ENCODE results near the gene CEP128.
"Not testable (repeated sequence)": the region's sequence is repeated elsewhere in the genome, so short reads cannot be mapped to it uniquely, and the experiment has no call there.

The CEP128 gene

DNA sequence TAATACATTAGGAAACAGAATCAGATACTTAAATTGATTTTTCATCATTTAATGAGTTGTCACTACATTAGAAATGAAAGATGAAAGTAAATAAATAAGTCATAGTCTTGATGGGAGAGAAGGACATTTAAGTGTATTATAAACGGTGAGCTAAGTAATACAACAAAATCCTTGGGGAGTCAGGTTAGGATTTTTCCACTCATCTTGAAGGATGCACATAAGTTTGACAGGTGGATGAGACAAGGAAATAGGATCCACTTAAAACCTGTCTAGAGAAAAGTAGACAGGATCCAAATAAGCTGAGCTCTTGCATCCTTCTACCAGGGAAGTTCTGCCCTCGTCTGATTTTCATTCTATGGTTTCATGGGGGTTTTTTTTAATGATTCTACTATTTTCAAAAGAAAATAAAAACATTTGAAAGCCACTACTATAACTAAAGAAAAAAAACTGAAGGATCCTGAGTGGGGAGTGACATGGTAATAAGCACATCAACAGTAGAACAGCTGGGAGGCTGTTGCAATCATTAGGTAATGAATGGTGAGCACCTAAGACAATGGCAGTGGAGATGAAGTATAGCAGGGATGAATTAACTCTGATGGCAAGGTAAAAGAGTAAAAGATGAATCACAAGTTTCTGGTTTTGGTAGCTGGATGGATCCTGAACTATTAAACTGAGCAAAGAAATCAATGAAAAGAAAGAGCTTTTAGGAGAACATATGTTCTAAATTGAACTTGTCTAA is 17.0 kb downstream of the CEP128 start:
- DNase-seq: no peak
- Histone ChIP-seq H3K36me3 (ENCODE audit: insufficient read depth, low read length) (peaks cover 50% of the 10 kb centered on the region), H3K79me2 (ENCODE audit: insufficient read depth, low read length) (peaks cover 96% of the 10 kb centered on the region), H3K4me1 (ENCODE audit: insufficient read depth, low read length) (peaks cover 28% of the 10 kb centered on the region), H3K4me3 (ENCODE audit: low read depth in 1 of 2, low read length in 2 of 2) (no peak overlapping the region), H4K20me1 (ENCODE audit: insufficient read depth, low read length) (peaks cover 18% of the 10 kb centered on the region), H3K27ac (ENCODE audit: low read length) (no peak overlapping the region), H2AFZ (ENCODE audit: low read depth, low read length) (no peak overlapping the region), H3K9ac (ENCODE audit: low read depth, low read length) (no peak overlapping the region), H3K9me3 (ENCODE audit: insufficient read depth, low read length, severe bottlenecking) (no peaks in the 10 kb centered on the region), H3K27me3 (ENCODE audit: insufficient read depth, low read length, poor library complexity) (no peaks in the 10 kb centered on the region), H3K4me2 (ENCODE audit: insufficient read depth, low read length) (no peak overlapping the region)
- TF ChIP-seq, protein P1, sequence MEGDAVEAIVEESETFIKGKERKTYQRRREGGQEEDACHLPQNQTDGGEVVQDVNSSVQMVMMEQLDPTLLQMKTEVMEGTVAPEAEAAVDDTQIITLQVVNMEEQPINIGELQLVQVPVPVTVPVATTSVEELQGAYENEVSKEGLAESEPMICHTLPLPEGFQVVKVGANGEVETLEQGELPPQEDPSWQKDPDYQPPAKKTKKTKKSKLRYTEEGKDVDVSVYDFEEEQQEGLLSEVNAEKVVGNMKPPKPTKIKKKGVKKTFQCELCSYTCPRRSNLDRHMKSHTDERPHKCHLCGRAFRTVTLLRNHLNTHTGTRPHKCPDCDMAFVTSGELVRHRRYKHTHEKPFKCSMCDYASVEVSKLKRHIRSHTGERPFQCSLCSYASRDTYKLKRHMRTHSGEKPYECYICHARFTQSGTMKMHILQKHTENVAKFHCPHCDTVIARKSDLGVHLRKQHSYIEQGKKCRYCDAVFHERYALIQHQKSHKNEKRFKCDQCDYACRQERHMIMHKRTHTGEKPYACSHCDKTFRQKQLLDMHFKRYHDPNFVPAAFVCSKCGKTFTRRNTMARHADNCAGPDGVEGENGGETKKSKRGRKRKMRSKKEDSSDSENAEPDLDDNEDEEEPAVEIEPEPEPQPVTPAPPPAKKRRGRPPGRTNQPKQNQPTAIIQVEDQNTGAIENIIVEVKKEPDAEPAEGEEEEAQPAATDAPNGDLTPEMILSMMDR (IDR thresholded peaks at IDR 0.05; ENCODE audit: borderline replicate concordance, extremely low read depth, low read length, poor library complexity, severe bottlenecking): no peak
- no peak for TF ChIP-seq EZH2 (IDR thresholded peaks at IDR 0.05; ENCODE audit: borderline replicate concordance, low read depth, low read length, severe bottlenecking)
- ATAC-seq (ENCODE audit: insufficient read depth, low read depth): no peak

DNA sequence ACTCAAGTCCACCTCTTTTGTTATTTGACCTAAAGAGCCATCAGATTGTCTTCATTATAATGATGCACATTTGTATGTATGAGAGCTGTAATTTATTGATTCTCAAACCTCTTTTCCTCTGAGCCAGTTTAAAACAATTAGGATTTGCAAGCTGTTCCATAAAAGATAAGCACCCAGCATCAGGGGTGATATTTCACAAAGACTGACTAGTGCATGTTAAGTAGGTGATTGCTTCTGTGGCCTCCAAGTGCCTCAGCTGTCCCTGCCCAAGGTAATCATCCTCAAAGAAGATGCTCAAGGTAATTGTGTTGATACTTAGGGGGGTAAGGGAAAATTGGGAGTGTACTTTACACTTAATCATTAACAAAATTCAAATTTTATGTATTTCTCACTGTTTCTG is 18.2 kb downstream of the CEP128 start:
- DNase-seq (no peak), ATAC-seq (ENCODE audit: insufficient read depth, low read depth) (no peak)
- Histone ChIP-seq H2AFZ (ENCODE audit: low read depth, low read length) (no peak overlapping the region), H3K79me2 (ENCODE audit: insufficient read depth, low read length) (peaks cover 95% of the 10 kb centered on the region), H3K4me1 (ENCODE audit: insufficient read depth, low read length) (peaks cover 25% of the 10 kb centered on the region), H3K27ac (ENCODE audit: low read length) (no peak overlapping the region), H3K9me3 (ENCODE audit: insufficient read depth, low read length, severe bottlenecking) (no peaks in the 10 kb centered on the region), H3K4me2 (ENCODE audit: insufficient read depth, low read length) (no peak overlapping the region), H3K4me3 (ENCODE audit: low read depth in 1 of 2, low read length in 2 of 2) (no peak overlapping the region), H4K20me1 (ENCODE audit: insufficient read depth, low read length) (peaks cover 18% of the 10 kb centered on the region), H3K36me3 (ENCODE audit: insufficient read depth, low read length) (peaks cover 43% of the 10 kb centered on the region), H3K27me3 (ENCODE audit: insufficient read depth, low read length, poor library complexity) (no peaks in the 10 kb centered on the region), H3K9ac (ENCODE audit: low read depth, low read length) (no peak overlapping the region)
- TF ChIP-seq, protein P1 (IDR thresholded peaks at IDR 0.05; ENCODE audit: borderline replicate concordance, extremely low read depth, low read length, poor library complexity, severe bottlenecking): no peak
- no peak for TF ChIP-seq EZH2 (IDR thresholded peaks at IDR 0.05; ENCODE audit: borderline replicate concordance, low read depth, low read length, severe bottlenecking)

DNA sequence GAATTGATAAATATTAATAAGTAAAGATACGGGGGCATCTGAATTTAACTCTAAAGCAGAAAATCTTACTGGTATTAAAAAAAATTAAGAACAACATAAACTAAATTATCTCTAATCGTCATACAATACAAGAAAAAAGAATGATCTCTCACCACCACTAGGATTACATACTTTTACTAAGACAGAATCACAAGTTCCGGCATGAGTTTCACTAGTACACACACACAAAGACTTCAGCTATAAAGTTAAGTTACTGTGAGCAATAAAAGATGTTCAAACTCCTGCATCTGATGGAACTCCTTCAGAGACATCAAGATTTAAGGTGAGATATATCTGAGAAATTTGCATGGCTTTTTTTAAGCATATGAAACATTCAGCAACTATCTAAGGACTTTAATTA is 21.9 kb downstream of the CEP128 start:
- peaks cover 83% of the 10 kb centered on the region for H3K79me2 ChIP-seq (ENCODE audit: insufficient read depth, low read length)
- no peaks in the 10 kb centered on the region for H3K27me3 ChIP-seq (ENCODE audit: insufficient read depth, low read length, poor library complexity)
- no peak overlapping the region for H3K4me3 ChIP-seq (ENCODE audit: low read depth in 1 of 2, low read length in 2 of 2)
- TF ChIP-seq EZH2 (IDR thresholded peaks at IDR 0.05; ENCODE audit: borderline replicate concordance, low read depth, low read length, severe bottlenecking): no peak
- TF ChIP-seq, protein P1 (IDR thresholded peaks at IDR 0.05; ENCODE audit: borderline replicate concordance, extremely low read depth, low read length, poor library complexity, severe bottlenecking): no peak
- H3K9ac ChIP-seq (ENCODE audit: low read depth, low read length): no peak overlapping the region
- no peaks in the 10 kb centered on the region for H3K4me1 ChIP-seq (ENCODE audit: insufficient read depth, low read length)
- DNase-seq (no peak), ATAC-seq (ENCODE audit: insufficient read depth, low read depth) (no peak)
- H3K4me2 ChIP-seq (ENCODE audit: insufficient read depth, low read length): no peak overlapping the region
- H3K9me3 ChIP-seq (ENCODE audit: insufficient read depth, low read length, severe bottlenecking): no peaks in the 10 kb centered on the region
- no peak overlapping the region for H2AFZ ChIP-seq (ENCODE audit: low read depth, low read length)
- no peak overlapping the region for H3K27ac ChIP-seq (ENCODE audit: low read length)
- H3K36me3 ChIP-seq (ENCODE audit: insufficient read depth, low read length): peaks cover 48% of the 10 kb centered on the region
- no peaks in the 10 kb centered on the region; the same call in 1 of the 2 replicates for H4K20me1 ChIP-seq (ENCODE audit: insufficient read depth, low read length)

DNA sequence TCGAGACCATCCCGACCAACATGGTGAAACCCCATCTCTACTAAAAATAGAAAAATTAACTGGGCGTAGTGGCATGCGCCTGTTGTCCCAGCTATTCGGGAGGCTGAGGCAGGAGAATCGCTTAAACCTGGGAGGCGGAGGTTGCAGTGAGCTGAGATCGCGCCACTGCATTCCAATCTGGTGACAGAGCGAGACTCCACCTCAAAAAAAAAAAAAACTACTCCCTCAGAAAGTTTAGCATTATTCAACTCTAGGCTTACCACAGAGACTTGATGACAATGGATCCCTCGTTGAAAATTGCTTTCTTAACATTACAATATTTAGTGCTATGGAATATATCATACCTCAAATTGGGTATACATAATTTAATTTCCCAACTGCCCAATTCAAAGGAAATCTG is 29.5 kb downstream of the CEP128 start:
- ATAC-seq (ENCODE audit: insufficient read depth, low read depth); H3K4me2 ChIP-seq (ENCODE audit: insufficient read depth, low read length); H3K27ac ChIP-seq (ENCODE audit: low read length); DNase-seq; H3K9ac ChIP-seq (ENCODE audit: low read depth, low read length); H2AFZ ChIP-seq (ENCODE audit: low read depth, low read length); H3K4me1 ChIP-seq (ENCODE audit: insufficient read depth, low read length); H3K4me3 ChIP-seq (ENCODE audit: low read depth in 1 of 2, low read length in 2 of 2); H3K27me3 ChIP-seq (ENCODE audit: insufficient read depth, low read length, poor library complexity); H3K9me3 ChIP-seq (ENCODE audit: insufficient read depth, low read length, severe bottlenecking); H4K20me1 ChIP-seq (ENCODE audit: insufficient read depth, low read length): not testable (repeated sequence)
- Histone ChIP-seq H3K79me2 (ENCODE audit: insufficient read depth, low read length) (peaks cover 14% of the 10 kb centered on the region; the same call in 1 of the 2 replicates), H3K36me3 (ENCODE audit: insufficient read depth, low read length) (peaks cover 84% of the 10 kb centered on the region)

All from DND-41 (cell line).